ENCODE data around the gene ANO7. TPM values are rescaled to one million over a fixed set of nuclear protein-coding genes. Genes with fewer than 3 reads are reported as not detected.

Gene ANO7
- total RNA-seq, 1 donor from 2014 or later, result under 0.01 TPM

DNA sequence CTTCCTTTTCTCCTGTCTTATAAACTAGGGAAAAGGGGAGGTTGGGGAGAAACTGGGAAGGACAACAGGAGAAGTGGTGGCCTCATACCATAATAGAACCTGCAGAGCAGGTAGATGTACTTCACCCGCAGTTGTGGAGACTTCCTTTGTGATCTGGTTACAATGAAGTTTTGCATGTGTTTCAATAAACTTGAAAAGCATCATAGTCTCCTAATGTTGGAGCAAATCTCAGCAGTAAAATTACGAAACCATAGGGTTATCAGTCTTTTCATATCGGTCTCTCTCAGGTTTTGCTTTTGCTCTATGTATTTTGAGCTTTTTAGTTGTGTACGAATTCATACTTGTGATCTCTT, 30.5 kb downstream of the ANO7 start:
- Histone ChIP-seq H3K27me3 (ENCODE audit: control insufficient read depth, insufficient read depth, low read length) (peaks cover 2% of the 10 kb centered on the region), H3K36me3 (ENCODE audit: control insufficient read depth, insufficient read depth, low read length) (no peaks in the 10 kb centered on the region), H3K4me3 (ENCODE audit: low read depth, low read length) (no peak overlapping the region)
- DNase-seq (ENCODE audit: low read depth) (no peak), FAIRE-seq (no peak)
- TF ChIP-seq CTCF (IDR thresholded peaks at IDR 0.05; ENCODE audit: insufficient read depth, low read length, severe bottlenecking), result no peak

DNA sequence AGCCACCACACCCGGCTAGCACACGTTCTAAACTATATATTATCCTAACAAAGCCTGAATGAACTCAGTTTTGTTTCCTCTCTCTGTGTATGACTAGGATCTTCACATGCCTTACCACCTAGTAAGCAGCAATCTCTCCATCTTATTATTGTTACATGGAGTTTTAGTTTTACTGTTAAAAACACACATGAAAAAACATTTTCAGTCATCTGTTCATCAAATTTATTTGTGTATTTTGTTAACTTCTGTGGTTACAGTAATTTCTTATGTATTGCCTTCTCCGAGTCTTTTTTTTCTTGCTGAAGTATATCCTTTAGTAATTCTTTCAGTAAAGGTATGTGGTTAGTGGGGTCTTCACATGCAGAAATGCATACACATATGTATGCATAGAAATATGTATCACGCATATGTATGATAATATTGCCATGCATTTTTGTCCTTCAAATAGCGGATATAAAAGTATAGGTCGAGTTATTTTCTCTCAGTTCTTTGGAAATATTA, 31.4 kb downstream of the ANO7 start:
- Histone ChIP-seq H3K4me3 (ENCODE audit: low read depth, low read length) (no peak overlapping the region), H3K27me3 (ENCODE audit: control insufficient read depth, insufficient read depth, low read length) (peaks cover 2% of the 10 kb centered on the region), H3K36me3 (ENCODE audit: control insufficient read depth, insufficient read depth, low read length) (no peaks in the 10 kb centered on the region)
- DNase-seq (ENCODE audit: low read depth) (no peak), FAIRE-seq (no peak)
- TF ChIP-seq CTCF (IDR thresholded peaks at IDR 0.05; ENCODE audit: insufficient read depth, low read length, severe bottlenecking), result no peak

DNA sequence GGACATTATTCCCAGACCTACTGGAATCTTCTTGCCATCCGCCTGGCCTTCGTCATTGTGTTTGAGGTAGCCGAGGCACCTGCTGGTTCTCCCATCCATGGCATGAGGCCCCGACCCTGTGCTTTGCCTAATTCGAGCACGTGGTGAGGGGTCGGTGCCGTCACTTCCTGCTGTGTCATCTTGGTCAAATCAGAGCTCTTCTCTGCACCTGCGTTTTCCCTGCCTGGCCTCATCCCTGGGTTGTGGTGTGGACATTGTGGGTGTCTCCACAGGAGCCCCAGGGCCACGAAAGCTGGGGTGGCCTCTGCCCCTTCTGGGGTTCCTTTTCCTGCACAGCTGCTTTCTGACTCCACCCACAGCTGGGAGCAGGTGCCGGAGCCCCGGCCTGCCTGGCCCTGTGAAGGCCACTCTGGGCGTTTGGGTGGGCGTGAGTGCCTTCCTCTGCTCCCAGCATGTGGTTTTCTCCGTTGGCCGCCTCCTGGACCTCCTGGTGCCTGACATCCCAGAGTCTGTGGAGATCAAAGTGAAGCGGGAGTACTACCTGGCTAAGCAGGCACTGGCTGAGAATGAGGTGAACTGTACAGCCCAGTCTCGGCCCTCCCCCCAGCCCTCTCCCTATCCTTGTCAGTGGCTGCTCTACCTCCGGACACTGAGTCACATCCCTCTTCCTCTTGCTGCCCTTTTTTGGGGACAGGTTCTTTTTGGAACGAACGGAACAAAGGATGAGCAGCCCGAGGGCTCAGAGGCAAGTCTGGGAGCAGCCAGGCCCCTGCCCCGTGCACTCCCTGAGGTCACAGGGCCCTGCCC, 34.9 kb downstream of the ANO7 start:
- TF ChIP-seq CTCF (IDR thresholded peaks at IDR 0.05; ENCODE audit: insufficient read depth, low read length, severe bottlenecking), result no peak
- no peak overlapping the region for H3K4me3 ChIP-seq (ENCODE audit: low read depth, low read length)
- peaks cover 12% of the 10 kb centered on the region for H3K36me3 ChIP-seq (ENCODE audit: control insufficient read depth, insufficient read depth, low read length)
- DNase-seq (ENCODE audit: low read depth) (peak; percentile 47), FAIRE-seq (no peak)
- no peaks in the 10 kb centered on the region for H3K27me3 ChIP-seq (ENCODE audit: control insufficient read depth, insufficient read depth, low read length)

DNA sequence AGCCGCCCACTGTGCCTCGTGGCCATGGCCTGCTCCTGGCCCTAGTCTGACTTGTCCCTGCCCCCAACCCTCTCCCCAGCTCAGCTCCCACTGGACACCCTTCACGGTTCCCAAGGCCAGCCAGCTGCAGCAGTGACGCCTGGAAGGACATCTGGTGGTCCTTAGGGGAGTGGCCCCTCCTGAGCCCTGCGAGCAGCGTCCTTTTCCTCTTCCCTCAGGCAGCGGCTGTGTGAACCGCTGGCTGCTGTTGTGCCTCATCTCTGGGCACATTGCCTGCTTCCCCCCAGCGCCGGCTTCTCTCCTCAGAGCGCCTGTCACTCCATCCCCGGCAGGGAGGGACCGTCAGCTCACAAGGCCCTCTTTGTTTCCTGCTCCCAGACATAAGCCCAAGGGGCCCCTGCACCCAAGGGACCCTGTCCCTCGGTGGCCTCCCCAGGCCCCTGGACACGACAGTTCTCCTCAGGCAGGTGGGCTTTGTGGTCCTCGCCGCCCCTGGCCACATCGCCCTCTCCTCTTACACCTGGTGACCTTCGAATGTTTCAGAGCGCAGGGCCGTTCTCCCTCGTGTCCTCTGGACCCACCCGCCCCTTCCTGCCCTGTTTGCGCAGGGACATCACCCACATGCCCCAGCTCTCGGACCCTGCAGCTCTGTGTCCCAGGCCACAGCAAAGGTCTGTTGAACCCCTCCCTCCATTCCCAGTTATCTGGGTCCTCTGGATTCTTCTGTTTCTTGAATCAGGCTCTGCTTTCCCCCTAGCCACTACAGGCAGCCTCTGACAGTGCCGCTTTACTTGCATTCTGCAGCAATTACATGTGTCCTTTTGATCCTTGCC, 35.8 kb downstream of the ANO7 start:
- Histone ChIP-seq H3K4me3 (ENCODE audit: low read depth, low read length) (no peak overlapping the region), H3K27me3 (ENCODE audit: control insufficient read depth, insufficient read depth, low read length) (no peaks in the 10 kb centered on the region), H3K36me3 (ENCODE audit: control insufficient read depth, insufficient read depth, low read length) (peaks cover 19% of the 10 kb centered on the region)
- peak; percentile 25 for DNase-seq (ENCODE audit: low read depth)
- no peak for TF ChIP-seq CTCF (IDR thresholded peaks at IDR 0.05; ENCODE audit: insufficient read depth, low read length, severe bottlenecking)
- FAIRE-seq, result no peak

DNA sequence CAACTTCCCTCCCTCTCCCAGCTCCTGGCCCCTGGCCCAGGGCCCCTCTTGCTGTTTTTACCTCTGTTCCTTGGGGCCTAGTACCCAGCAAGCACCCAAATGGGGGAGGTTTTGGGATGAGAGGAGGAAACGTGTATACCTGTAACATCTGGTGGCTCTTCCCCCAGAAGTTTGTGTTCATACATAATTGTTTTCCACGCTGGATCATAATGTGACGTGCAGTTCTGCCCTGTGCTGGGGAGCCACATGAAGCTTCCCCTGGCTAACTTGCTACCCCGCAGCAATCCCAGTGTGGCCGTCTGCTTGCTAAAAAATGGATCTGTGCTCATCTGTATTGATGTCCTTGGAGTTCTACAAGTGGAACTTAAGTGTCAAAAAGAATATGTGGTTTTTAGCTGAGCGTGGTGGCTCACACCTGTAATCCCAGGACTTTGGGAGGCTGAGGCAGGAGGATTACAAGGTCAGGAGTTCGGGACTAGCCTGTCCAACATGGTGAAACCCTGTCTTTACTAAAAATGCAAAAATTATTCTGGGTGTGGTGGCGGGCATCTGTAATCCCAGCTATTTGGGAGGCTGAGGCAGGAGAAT, 36.5 kb downstream of the ANO7 start:
- Histone ChIP-seq H3K4me3 (ENCODE audit: low read depth, low read length) (no peak overlapping the region), H3K36me3 (ENCODE audit: control insufficient read depth, insufficient read depth, low read length) (peaks cover 23% of the 10 kb centered on the region), H3K27me3 (ENCODE audit: control insufficient read depth, insufficient read depth, low read length) (no peaks in the 10 kb centered on the region)
- no peak for TF ChIP-seq CTCF (IDR thresholded peaks at IDR 0.05; ENCODE audit: insufficient read depth, low read length, severe bottlenecking)
- DNase-seq (ENCODE audit: low read depth) (no peak), FAIRE-seq (no peak)
